GM12891 (cell line): Measurements from ENCODE around the gene MYOCOS.
"Not testable (repeated sequence)": the region's sequence is repeated elsewhere in the genome, so short reads cannot be mapped to it uniquely, and the experiment has no call there.

Experiments used
- DNase-seq: peaks from one replicate; pipeline ENCODE4 v3.0.0; 2011; ENCODE audit warnings: low spot score; ENCODE audit not compliant: insufficient read length
- FAIRE-seq: peaks from 2 replicates; lab custom pipeline; 2011; peaks lifted over from hg19 to GRCh38; lab: Jason Lieb, UNC
- PAX5 ChIP-seq: IDR thresholded peaks from 2 replicates; pipeline ENCODE4 v1.6.1; 2011; ENCODE audit warnings: low read length, moderate library complexity, mild to moderate bottlenecking; ENCODE audit not compliant: insufficient read depth, severe bottlenecking
- POLR2A ChIP-seq: IDR thresholded peaks from 2 replicates; pipeline ENCODE4 v1.6.1; 2011; ENCODE audit warnings: low read depth, low read length, control low read depth
- POLR2AphosphoS5 ChIP-seq: IDR thresholded peaks from 2 replicates; pipeline ENCODE4 v1.6.1; 2011; ENCODE audit warnings: low read depth, low read length, control low read depth
- POU2F2 ChIP-seq: IDR thresholded peaks from 2 replicates; pipeline ENCODE4 v1.6.1; 2011; ENCODE audit warnings: low read depth, mild to moderate bottlenecking, control low read depth, low read length, moderate library complexity
- SPI1 ChIP-seq: IDR thresholded peaks from 2 replicates; pipeline ENCODE4 v1.6.1; 2011; ENCODE audit warnings: low read depth, low read length, control low read depth
- TAF1 ChIP-seq: IDR thresholded peaks from 2 replicates; pipeline ENCODE4 v1.6.1; 2011; ENCODE audit warnings: low read depth, low read length, control low read depth

The MYOCOS gene

GRCh38 chr1:171654942-171655745 is 33.1 kb downstream of the MYOCOS start:
- FAIRE-seq (peak; percentile 74), DNase-seq (peak; percentile 55)
- TF ChIP-seq POLR2A (no peak), POU2F2 (no peak), PAX5 (no peak), SPI1 (no peak), POLR2AphosphoS5 (no peak), TAF1 (no peak)

DNA sequence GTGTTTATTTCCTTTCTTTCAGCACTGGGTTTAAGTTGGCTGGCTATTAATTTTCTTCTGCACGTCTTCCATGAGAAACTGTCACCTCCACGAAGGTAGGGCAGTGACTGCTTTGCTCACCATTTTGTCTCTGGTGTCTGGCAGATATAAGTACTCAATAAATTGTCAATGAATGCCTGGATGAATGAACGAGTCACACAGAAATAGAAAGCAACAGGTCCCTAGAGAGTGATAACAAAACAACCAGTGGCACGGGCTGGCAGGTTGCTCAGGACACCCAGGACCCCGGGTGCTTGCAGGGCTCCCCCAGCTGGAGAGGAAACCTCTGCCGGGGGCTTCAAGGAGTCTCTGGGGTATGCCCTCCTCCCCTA is 33.7 kb downstream of the MYOCOS start:
- FAIRE-seq, result no peak
- TF ChIP-seq POLR2A (no peak), TAF1 (no peak), POU2F2 (no peak), PAX5 (no peak), POLR2AphosphoS5 (no peak), SPI1 (no peak)
- DNase-seq, result no peak

GRCh38 chr1:171656206-171656605 is 34.2 kb downstream of the MYOCOS start:
- DNase-seq, FAIRE-seq: not testable (repeated sequence)

DNA sequence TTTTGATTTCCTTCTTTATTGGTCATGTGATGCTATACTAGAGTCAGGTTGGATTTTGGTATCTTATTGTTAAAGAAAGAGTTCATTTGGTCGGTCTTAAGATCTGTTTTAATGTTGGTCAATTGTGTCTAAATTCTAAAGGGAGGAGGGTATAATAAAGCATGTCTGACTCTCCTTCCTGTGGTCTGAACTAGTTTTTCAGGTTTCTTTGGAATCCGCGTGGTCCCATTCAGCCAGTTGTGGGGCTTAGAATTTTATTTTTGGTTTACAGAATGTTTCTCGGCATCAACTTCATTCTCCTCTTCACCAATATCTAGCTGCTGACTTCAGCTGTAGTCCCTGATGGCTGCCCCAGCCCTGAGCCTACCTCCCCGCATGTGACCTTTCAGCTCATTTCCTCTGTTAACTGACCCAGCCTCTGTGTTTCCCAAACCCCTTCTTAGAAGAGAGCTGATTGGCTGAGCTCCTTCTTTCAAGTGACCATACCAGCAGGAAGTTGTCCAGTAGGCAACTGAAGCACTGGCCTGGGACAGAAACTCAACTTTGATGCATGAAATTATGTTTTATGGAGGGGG is 39.1 kb downstream of the MYOCOS start:
- no peak for DNase-seq
- FAIRE-seq, result no peak
- TF ChIP-seq POLR2A, result no peak
- no peak for TF ChIP-seq SPI1
- TF ChIP-seq PAX5, result no peak
- TF ChIP-seq TAF1, result no peak
- no peak for TF ChIP-seq POU2F2
- TF ChIP-seq POLR2AphosphoS5, result no peak

- FAIRE-seq (no peak), DNase-seq (no peak)
- TF ChIP-seq POLR2AphosphoS5, result no peak
- TF ChIP-seq POU2F2, result no peak
- TF ChIP-seq POLR2A, result no peak
- no peak for TF ChIP-seq SPI1
- TF ChIP-seq PAX5, result no peak
- TF ChIP-seq TAF1, result no peak
Measured at GRCh38 chr1:171663036-171663853, 41.2 kb downstream of the MYOCOS start.

GRCh38 chr1:171663854-171664575 is 42.0 kb downstream of the MYOCOS start:
- FAIRE-seq, result no peak

GRCh38 chr1:171664976-171665375 is 42.9 kb downstream of the MYOCOS start:
- TF ChIP-seq POLR2A (no peak), SPI1 (no peak), POU2F2 (no peak), POLR2AphosphoS5 (no peak), TAF1 (no peak), PAX5 (no peak)
- no peak for FAIRE-seq

More at GRCh38 chr1:171663854-171664575, 42.0 kb downstream of the MYOCOS start:
- TF ChIP-seq POLR2AphosphoS5 (no peak), POU2F2 (no peak), TAF1 (no peak), SPI1 (no peak), POLR2A (no peak), PAX5 (no peak)
- DNase-seq, result no peak

GRCh38 chr1:171666114-171666769 is 44.2 kb downstream of the MYOCOS start:
- DNase-seq, result no peak
- no peak for FAIRE-seq
- TF ChIP-seq SPI1 (no peak), POLR2A (no peak), POU2F2 (no peak), PAX5 (no peak), POLR2AphosphoS5 (no peak), TAF1 (no peak)

More at GRCh38 chr1:171664976-171665375, 42.9 kb downstream of the MYOCOS start:
- DNase-seq, result no peak

GRCh38 chr1:171668372-171668771 is 46.3 kb downstream of the MYOCOS start:
- FAIRE-seq (no peak), DNase-seq (no peak)
- TF ChIP-seq PAX5, result no peak
- no peak for TF ChIP-seq POLR2A
- no peak for TF ChIP-seq POU2F2
- no peak for TF ChIP-seq SPI1
- TF ChIP-seq POLR2AphosphoS5, result no peak
- TF ChIP-seq TAF1, result no peak
